ENCODE results near the gene POC1B.
A peak's percentile ranks its signal among the peaks of the same experiment; 100 is the strongest.

POC1B gene

DNA sequence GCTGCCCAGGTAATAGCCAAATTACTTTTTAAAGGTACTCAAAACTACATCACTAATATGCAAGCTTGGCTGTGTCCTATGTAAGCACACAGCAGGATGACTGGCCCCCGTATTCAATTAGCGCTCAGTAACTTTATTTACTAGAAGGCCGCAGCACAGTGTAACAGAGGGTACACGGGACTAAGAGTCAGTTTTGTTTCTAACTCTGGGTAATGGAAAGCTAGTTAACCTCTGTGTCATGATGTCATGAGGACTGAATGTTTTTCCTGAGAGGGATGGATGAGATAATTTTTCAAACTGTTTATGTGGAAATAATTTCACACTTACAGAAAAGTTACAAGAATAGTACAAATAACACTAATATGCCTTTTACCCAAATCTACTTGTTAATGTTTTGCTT, 28.4 kb downstream of the POC1B start:
- no peak for DNase-seq

DNA sequence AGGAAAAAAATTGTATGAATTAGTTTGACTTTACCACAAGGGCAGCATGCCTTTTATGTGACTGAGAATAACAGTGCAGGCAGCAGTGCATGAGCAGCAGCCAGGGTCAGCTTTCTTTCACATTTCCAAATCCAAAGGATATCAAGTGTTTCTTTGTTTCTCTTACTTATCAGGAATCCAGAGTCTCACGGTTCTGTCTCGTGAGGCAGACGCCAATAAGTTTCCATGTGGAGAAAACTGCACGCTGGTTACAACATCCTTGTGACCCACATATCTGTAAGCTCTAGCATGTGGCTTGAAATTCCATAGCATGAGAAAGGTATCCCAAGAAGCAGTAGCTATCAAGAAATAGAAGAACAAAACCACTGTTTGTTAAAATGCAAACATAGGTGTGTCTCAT, 28.8 kb downstream of the POC1B start:
- DNase-seq: no peak

DNA sequence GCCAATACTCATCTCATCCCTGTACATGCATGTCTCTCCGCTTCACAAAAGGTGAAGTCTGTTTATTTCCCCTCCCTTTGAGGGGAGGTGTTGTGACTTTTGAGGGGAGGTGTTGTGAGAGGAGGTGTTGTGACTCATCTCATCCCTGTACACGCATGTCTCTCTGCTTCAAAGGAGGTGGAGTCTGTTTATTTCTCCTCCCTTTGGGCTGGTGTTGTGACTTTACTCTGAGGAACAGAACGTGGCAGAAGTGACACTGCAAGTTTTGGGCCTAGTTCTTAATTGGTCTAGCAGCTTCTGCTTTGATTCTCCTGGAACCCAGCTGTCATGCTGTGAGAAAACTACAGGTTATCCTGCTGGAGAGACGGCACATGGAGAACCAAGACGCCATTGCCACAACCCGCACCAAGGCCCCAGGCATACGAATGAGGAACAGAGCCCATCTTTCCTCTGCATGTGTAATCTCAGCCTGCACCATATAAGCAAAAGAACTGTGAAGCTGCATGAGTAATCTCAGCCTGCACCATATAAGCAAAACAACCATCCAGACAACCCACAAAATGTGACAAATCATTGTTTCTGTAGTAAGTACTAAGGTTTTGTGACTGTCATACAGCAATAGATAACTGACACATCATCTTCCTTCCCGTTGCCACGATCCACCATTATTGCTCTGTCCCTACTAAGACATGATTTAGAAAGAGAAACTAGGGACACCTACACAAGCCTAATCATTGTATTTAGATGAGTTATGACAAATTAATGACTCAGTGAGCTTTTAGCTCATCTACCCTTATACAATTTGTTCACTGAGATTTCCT, 31.2 kb downstream of the POC1B start:
- peak in 18 of 56 donors; percentile 10 to 61 (median 26) for DNase-seq

DNA sequence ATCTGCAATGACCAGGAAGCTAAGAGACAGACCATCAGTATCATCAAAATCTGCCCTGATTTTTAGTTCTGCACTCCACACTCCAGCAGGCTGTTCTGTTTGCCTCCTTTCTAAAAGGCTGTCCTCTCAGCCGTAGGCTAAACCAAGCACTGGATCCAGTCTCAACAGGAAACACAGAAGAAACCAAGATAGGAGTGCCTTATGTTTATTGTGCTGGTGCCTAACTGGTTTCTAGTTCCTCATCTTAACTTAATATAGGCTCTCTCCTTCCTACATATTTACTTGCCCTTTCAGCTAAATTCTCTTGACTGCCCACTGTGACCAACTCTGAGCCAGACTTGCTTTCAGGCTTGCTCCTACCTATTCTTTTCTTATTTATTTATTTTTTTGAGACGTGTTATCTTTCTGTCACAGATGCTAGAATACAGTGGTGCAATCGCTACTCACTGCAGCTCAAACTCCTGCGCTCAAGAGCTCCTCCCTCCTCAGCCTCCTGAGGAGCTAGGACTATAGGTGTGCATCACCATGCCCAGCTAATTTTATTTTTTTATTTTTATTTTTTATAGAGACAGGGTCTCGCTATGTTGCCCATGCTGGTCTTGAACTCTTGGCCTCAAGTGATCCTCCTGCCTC, 32.1 kb downstream of the POC1B start:
- no peak for DNase-seq

DNA sequence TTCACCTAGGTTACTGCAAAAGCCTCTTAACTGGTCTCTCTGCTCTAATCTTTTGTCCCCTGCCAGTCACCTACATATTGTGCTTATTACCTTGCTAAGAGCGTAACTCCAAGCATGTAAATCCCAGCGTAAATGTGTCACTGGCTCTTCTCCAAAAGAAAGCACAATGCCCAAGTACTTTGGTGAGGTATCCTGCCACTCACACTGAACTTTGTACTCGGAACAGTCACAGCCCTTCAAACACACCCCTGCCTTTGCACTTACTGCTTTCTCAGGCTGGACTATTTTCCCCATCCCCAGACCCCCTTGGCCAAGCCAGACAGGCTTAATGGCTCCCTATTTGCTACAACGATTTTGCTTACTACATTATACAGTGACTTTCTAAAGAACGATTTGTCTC, 33.0 kb downstream of the POC1B start:
- no peak for DNase-seq

DNA sequence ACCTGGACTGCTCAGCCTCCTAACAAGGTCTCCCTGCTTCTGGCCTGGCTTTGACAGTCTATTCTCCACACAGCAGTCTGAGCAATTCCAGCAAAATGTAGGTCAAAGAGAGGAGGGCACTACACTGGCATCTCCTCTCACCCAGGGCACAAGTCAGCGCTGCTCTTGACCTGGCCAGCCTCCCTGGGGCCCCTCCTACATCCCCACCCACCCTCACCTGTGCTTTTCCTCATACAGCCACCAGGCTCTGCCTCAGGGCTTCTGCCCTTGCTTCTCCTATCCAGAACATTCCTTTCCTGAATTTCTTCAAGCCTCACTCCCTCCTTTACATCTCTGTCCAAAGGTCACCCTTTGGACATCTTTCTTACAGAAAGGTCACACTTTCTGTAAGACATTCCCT, 34.9 kb downstream of the POC1B start:
- no peak for DNase-seq

DNA sequence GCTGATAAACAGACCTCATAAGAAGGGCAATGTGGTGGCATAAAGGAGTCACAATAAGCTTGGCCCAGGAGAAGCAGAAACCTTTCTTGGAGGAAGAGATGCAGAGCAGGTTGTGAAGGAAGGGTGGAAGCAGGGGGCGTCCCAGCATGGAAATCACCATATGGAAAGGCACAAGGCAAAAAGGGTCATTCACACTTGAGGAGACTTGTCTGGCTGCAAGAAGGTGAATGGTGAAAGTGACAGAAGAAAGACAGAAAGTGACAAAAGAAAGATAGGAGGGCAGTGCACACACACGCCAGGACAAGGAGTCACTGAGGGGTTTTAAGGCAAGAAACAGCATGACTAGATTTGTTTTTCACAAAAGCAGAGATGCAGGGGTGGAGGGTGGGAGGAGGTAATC, 39.6 kb downstream of the POC1B start:
- DNase-seq: no peak

DNA sequence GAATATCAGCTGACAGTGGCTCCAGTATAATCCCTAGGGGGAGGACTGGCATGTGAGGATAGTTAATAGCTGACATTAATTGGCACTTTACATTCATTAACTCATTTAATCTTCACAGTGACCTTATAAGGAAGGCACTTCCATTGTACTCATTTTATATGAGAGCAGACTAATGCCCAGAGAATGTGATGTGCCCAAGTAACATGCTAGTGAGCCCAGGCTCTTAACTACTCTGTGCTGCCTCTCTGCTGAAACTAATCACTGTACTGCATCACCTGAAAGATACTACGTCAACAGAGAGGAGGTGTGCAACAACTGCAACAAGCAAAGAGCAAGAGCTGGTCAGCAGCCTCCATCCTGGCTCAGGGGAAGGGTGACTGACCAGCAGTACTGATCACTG, 41.4 kb downstream of the POC1B start:
- no peak for DNase-seq

DNA sequence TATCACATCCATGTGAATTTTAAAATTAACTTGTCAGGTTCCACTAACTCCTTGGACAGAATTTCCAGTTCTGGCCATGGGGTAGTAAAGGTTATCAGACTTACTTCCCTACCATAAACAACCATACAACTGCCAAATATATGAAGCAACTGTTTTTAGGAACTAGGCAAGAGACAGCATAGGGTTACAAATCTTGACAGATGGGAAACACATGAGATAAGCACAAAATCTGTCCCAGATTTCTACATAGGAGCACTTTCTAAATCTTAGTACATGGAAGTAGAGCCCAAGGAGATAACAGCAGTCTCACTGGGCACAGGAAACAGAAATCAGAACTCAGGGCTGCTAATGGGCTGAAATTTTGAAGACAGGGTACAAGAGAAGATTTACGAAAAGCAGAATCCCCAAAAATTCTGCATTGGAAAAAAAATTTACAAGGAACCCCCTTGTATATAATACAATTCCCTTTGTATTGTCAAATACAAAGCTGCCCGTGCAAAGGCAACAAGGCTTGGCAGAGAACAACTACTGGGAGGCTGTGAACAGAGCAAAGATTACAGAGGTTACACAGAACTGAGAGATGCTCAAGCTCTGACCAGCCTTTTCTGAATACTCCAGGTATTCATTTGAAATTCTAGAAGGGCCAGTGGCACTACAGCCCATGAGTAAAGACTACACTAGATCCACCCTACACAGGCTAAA, 44.5 kb downstream of the POC1B start:
- peak in 27 of 56 donors; percentile 2 to 56 (median 23) for DNase-seq

DNA sequence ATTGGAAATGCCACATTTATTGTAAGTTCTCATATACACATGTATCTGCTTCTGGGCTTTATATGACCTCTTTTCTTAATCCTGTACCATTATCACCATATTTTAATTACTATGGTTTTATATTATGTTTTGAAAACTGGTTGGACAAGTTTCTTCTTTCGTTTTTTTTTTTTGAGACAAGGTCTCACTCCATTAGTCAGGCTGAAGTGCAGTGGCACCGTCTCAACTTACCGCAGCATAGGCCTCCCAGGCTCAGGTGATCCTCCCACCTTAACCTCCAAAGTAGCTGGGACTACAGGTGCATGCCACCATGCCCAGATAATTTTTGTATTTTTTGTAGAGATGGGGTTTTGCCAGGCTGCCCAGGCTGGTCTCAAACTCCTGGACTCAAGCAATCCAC, 45.9 kb downstream of the POC1B start:
- DNase-seq: no peak

DNA sequence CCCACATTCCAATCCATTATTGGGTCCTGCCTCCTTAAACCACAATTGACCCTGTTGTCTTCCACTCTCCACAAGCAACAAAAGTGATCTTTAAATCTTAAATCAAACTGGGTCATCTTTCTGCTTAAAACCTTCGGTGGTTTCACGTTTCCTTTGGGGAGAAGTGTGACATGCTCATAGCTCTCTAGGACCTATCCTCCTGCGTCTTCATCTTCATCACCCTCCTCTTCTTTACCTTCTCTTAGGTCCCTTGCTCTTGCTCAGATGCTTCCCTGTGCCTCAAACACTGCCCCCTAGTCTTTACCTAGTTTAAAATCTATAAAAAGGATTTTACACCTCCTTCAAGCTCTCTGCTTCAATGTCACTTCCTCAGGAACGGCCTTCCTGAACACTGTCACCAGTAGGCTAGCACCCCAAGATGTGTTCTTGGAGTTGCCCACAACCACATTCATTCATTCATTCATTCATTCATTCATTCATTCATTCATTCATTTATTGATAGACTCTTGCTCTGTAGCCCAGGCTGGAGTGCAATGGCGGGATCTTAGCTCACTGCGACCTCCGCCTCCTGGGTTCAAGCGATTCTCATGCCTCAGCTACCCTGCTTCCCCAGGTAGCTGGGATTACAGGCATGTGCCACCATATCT, 48.1 kb downstream of the POC1B start:
- DNase-seq: no peak

DNA sequence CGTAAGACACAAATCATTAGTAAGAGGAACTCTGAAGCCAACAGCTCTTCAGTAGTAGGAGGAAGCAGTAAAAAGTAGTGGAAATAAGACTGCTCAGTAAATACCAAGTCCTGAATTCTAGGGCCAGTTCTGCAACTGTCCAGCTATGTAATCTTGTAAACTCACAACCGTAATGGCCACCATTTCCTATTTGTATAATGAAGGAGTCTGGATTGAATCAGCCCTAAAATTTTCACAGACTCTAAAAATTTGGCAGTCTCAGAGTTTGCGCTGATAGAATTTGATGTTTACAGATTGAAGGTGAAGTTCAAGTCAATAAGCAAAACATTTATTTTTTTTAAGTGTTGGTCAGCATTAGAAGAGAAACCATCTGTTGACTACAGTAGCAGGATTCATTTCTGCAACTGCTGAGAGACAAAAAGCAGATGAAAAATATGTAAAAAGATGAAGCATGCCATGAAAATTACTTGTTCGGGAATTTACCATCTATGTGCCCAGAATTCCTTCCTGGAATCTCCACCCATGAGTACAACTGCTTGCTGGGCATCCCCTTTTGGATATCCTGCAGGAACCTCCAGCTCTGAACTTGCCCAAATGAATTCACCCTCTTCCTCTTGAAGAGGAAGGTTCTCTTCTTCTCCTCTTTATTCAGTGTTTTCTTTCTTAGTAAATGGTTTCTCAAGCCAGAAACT, 48.8 kb downstream of the POC1B start:
- DNase-seq: no peak

DNA sequence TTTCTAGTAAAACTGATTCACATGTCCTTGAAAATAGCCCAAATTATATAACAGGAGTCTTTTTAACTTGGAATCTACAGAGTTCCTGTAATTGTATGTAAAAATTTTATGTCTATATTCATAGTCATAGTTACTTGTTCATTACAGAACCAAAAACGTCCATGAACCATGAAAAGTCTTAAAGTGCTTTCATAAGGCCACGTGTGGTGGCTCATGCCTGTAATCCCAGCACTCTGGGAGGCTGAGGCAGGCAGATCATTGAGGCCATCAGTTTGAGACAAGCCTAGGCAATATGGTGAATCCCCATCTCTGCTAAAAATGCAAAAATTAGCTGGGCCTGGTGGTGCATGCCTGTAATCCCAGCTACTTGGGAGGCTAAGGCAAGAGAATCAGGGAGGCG, 49.6 kb downstream of the POC1B start:
- DNase-seq: no peak

DNA sequence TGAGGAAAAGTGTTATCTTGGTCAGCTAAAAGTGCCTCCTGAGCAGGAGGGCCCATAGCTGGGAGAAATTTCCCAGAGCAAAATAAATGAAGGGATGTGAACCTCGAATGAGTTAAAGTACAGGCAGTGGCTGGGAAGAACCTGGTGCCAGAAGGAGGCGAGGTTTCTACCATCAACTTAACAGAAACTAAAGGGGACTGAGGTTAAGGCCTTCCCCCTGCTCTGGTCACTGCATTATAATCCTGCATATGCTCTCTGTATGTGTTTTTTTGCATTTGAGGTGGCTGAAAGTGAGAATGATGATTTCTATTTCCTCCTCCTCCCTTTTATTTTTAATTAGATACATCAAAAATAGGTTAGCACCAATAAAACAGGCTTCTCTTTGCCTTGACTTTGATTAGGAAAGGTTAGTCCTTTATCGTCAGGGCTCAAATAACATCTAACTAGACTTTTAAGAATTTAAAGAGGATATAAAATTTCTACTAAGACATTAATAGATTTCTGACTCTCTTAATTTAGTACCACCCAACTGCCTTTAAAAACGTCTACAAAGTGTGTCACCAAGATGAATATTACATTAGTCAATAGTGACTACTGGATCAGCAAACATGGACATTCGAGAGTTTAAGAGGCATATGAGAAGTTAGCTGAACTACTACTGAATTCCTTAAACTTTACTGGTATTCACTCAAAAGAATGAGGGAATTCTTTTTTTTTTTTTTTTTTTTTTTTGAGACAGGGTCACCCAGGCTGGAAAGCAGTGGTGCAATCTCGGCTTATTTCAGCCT, 50.5 kb downstream of the POC1B start:
- no peak for DNase-seq

DNA sequence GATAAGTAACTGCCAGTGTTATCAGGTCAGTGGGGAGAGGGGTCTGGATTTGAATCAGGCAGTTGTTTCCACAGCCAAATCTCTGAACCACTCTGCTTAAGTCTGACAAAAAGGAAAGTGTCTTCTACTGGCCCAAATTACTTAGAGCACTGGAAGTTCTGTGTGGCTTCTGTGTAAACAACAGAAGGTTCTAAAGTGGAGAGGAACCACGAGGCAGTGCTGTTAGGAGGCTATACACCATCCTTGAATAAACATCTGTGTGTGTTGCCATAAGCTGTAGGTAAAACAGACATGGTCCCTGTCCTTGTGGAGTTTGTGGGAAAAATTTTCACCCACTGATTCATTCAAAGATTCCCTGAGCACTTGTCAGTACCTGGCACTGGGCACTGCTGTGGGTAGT, 51.2 kb downstream of the POC1B start:
- no peak for DNase-seq

DNA sequence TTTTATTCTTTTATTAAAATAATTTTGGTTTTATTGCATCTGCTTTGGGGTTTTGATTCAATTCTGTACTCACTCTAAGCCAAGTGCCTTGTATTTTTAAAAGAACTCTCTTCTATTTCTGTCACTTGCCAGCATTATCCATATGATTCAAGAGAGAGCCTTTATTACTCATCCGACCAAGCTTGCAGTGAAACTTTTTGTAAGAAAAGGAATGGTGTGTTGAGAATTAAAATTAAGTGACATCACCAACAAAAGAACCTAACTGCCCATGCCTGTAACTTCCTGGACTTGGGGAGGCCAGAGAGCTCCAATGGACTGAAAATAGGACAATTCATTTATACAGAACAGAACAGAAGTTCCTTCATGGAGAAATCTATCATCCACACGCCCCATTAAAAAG, 53.3 kb downstream of the POC1B start:
- DNase-seq: no peak

DNA sequence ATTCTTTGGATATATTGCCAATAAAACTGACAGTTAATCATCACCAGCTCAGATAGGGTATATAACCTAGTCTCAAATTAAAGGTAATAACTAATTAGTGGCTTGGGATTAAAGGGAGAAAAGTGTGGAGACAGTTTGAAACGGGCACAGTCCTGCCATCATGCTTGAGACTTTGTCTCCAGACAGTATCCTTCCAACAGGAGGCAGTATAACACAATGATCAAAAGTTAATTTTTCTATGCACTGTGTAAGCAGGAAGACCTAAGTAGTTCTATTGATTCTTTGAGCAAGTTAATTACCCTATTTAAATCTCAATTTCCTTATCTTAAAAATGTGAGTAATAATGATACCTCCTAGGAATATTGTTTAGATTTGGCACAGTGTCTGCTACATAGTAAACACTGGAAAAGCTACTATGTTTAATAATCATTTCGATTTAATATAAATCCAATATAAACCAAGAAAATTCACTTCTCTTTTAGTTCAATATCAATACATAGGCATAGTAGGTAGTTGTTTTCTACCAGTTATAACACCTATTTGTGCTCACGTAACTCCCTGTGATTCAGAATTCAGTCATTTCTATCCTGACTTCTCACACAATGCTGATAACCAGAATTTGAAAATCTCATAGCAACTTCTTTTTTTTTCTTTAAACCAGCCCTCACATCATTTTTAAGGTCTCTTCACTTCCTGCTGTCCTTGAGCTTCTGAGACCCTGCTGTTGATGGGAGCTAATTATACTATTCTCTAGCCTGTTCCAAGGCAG, 54.9 kb downstream of the POC1B start:
- no peak for DNase-seq

DNA sequence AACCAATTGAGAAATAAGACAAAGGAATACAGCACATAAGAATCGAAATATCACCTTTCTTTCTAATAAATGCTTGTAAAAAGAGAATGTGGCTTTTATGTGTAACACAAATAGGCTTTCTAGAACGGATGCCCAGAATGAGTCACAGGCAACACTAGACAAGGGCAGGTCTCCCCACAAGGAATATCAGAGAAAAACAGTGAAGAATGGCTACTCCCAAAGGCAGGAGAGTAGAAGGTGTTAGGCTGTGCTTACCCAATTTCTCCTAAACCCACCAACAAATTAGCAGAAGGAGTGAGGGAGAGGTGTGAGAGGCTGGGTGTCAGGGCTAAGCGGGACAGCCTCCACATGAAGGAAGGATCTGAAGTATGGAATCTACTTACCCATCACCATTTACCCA, 56.5 kb downstream of the POC1B start:
- no peak for DNase-seq

DNA sequence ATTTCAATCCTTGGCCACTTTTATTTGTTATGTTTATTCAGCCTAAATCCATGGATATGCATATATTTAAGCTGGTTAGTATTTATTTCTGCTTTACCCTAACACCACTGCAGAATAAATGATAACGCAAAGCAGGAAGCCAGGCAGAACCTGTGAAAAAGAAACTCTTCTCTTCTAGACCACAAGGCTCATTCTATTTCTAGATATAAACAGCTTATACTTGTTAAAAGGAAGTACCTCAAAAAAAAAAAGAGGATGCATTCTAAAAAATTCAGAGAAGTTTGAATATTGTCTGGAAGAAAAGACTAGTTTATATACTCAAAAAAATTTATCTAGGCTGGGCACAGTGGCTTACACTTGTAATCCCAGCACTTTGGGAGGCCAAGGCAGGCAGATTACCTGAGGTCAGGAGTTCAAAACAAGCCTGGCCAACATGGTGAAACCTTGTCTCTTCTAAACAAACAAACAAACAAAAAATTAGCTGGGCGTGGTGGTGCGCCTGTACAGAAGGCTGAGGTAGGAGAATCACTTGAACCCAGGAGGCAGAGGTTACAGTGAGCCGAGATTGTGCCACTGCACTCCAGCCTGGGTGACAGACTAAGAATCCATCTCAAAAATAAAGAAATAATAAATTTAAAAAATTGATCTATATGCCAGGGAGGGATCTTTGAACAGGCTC, 57.1 kb downstream of the POC1B start:
- DNase-seq: no peak
